Tibial nerve (tissue), 4 donors: ENCODE results near the gene TMC8. TPM values are rescaled to one million over a fixed set of nuclear protein-coding genes. Genes with fewer than 3 reads are reported as not detected.

Source experiments
- DNase-seq, 2 donors: peaks; one replicate each; pipeline ENCODE4 v3.0.0-alpha.2; 2019; ENCODE audit warnings: low spot score in 2 of 2
- H3K27ac ChIP-seq, 4 donors: fragments of 200-600 bp; sonication (generic) in 3 of 4; one replicate each; pipeline ENCODE4 v1.5.1; 2017 to 2019; ENCODE audit warnings: mild to moderate bottlenecking in 1 of 4
- H3K27me3 ChIP-seq, 2 donors: fragments of 200-600 bp; sonication (generic) in 1 of 2; one replicate each; pipeline versions ENCODE4 v1.5.1 to v1.6.0; 2017 to 2019
- H3K36me3 ChIP-seq, 3 donors: fragments of 200-600 bp; sonication (generic); one replicate each; pipeline ENCODE4 v1.5.1; 2018 to 2019
- H3K4me1 ChIP-seq, 4 donors: fragments of 200-600 bp; sonication (generic) in 3 of 4; one replicate each; pipeline ENCODE4 v1.5.1; 2017 to 2019
- H3K4me3 ChIP-seq, 4 donors: fragments of 200-600 bp; sonication (generic) in 3 of 4; one replicate each; pipeline ENCODE4 v1.5.1; 2017 to 2019; ENCODE audit warnings: mild to moderate bottlenecking in 1 of 4, moderate library complexity in 1 of 4
- H3K9me3 ChIP-seq, 4 donors: fragments of 200-600 bp; sonication (generic) in 3 of 4; one replicate each; pipeline ENCODE4 v1.5.1; 2017 to 2019
- CTCF ChIP-seq, 5 experiments: fragments of 200-600 bp in 3 of 5; fragments of 450-650 bp in 2 of 5; sonication (generic) in 3 of 5; IDR thresholded peaks; one replicate each; pipeline ENCODE4 v1.5.1; 2016 to 2019; ENCODE audit warnings: antibody characterized with exemption in 5 of 5, mild to moderate bottlenecking in 3 of 5, moderate library complexity in 2 of 5
- EP300 ChIP-seq, 2 donors: sonication (generic); formaldehyde crosslinking; IDR thresholded peaks; one replicate each; pipeline ENCODE4 v1.6.1; 2017; ENCODE audit warnings: antibody characterized with exemption in 2 of 2, mild to moderate bottlenecking in 1 of 2
- POLR2A ChIP-seq, 2 donors: fragments of 450-650 bp; IDR thresholded peaks; one replicate each; pipeline ENCODE4 v1.6.1; 2017; ENCODE audit warnings: antibody characterized with exemption in 2 of 2, mild to moderate bottlenecking in 2 of 2, moderate library complexity in 2 of 2
- WGBS, 2 donors: methylation state at CpG; one replicate each; pipeline ENCODE4 v1.1.5; 2018; 5-methylcytosine and 5-hydroxymethylcytosine counted together
- total RNA-seq, 4 donors: library from RNA; depleted of rRNA; stranded (reverse); fragments of >200 nt; gene quantifications; one replicate each; pipeline ENCODE4 v1.1.0, GENCODE V29; 2016

Gene TMC8
- total RNA-seq, 4 donors from 2014 or later: 5.2 to 18.3 (median 6.7) TPM

GRCh38 chr17:78183916-78184315 lies 53.3 kb downstream of the TMC8 start:
- Histone ChIP-seq H3K27ac (no peak overlapping the region), H3K4me3 (no peak overlapping the region), H3K27me3 (no peaks in the 10 kb centered on the region), H3K9me3 (no peaks in the 10 kb centered on the region), H3K36me3 (no peaks in the 10 kb centered on the region), H3K4me1 (peaks cover 0 to 56% (median 11%) of the 10 kb centered on the region in 4 donors)
- DNase-seq: no peak
- 87 to 92% methylated on average over 12 of the region's 12 CpGs for WGBS, 2 donors
- TF ChIP-seq POLR2A (IDR thresholded peaks at IDR 0.05): no peak
- TF ChIP-seq EP300 (IDR thresholded peaks at IDR 0.05): no peak
- no peak for TF ChIP-seq CTCF (IDR thresholded peaks at IDR 0.05)

- DNase-seq: no peak
- TF ChIP-seq CTCF (IDR thresholded peaks at IDR 0.05): no peak
- TF ChIP-seq POLR2A (IDR thresholded peaks at IDR 0.05): no peak
- TF ChIP-seq EP300 (IDR thresholded peaks at IDR 0.05): no peak
- H3K27me3 ChIP-seq: no peaks in the 10 kb centered on the region
- 55 to 77% methylated on average over 10 of the region's 10 CpGs for WGBS, 2 donors
- H3K9me3 ChIP-seq: no peaks in the 10 kb centered on the region
- H3K4me3 ChIP-seq: no peak overlapping the region
- peaks cover 0 to under 1% (median 0%) of the 10 kb centered on the region in 3 donors for H3K36me3 ChIP-seq
- H3K27ac ChIP-seq: no peak overlapping the region
- H3K4me1 ChIP-seq: peaks cover 0 to 56% (median 11%) of the 10 kb centered on the region in 4 donors
Measured at GRCh38 chr17:78184351-78184750, 53.8 kb downstream of the TMC8 start.

- no peak overlapping the region for H3K27ac ChIP-seq
- H3K36me3 ChIP-seq: peaks cover 0 to 5% (median 0%) of the 10 kb centered on the region in 3 donors
- peaks cover 0 to 51% (median 11%) of the 10 kb centered on the region in 4 donors for H3K4me1 ChIP-seq
- no peaks in the 10 kb centered on the region for H3K9me3 ChIP-seq
- TF ChIP-seq POLR2A (IDR thresholded peaks at IDR 0.05) (no peak), EP300 (IDR thresholded peaks at IDR 0.05) (no peak)
- WGBS, 2 donors: 76 to 81% methylated on average over 9 of the region's 9 CpGs
- no peaks in the 10 kb centered on the region for H3K27me3 ChIP-seq
- H3K4me3 ChIP-seq: no peak overlapping the region
- no peak for DNase-seq
Measured at GRCh38 chr17:78184868-78185267, 54.3 kb downstream of the TMC8 start.

GRCh38 chr17:78185981-78186691 lies 55.6 kb downstream of the TMC8 start:
- H3K36me3 ChIP-seq: peaks cover 0 to 18% (median 0%) of the 10 kb centered on the region in 3 donors
- H3K27ac ChIP-seq: peak overlapping the region in 3 of 4 donors; percentile 31 to 81 (median 61)
- TF ChIP-seq EP300 (IDR thresholded peaks at IDR 0.05) (no peak), POLR2A (IDR thresholded peaks at IDR 0.05) (no peak), CTCF (IDR thresholded peaks at IDR 0.05) (no peak)
- no peaks in the 10 kb centered on the region for H3K27me3 ChIP-seq
- H3K9me3 ChIP-seq: no peaks in the 10 kb centered on the region
- H3K4me1 ChIP-seq: peaks cover 0 to 42% (median 10%) of the 10 kb centered on the region in 4 donors
- no peak for DNase-seq
- WGBS, 2 donors: 45 to 46% methylated on average over 10 of the region's 10 CpGs
- peak overlapping the region; percentile 35 to 57 (median 46) for H3K4me3 ChIP-seq

- TF ChIP-seq EP300 (IDR thresholded peaks at IDR 0.05) (peak; percentile 57 to 77), POLR2A (IDR thresholded peaks at IDR 0.05) (peak; percentile 20 to 63), CTCF (IDR thresholded peaks at IDR 0.05) (peak; percentile 59 to 96 (median 92))
- WGBS, 2 donors: 5 to 9% methylated on average over 29 to 39 of the region's 57 CpGs
- peaks cover 0 to 26% (median 0%) of the 10 kb centered on the region in 3 donors for H3K36me3 ChIP-seq
- peak within 1 kb of the TSS; percentile 44 to 57 (median 52) for H3K4me3 ChIP-seq
- H3K9me3 ChIP-seq: no peaks in the 10 kb centered on the region
- DNase-seq: peak; percentile 91 to 94
- H3K27me3 ChIP-seq: no peaks in the 10 kb centered on the region
- H3K4me1 ChIP-seq: peaks cover 0 to 42% (median 10%) of the 10 kb centered on the region in 4 donors
- peak within 1 kb of the TSS; percentile 48 to 81 (median 70) for H3K27ac ChIP-seq
Measured at GRCh38 chr17:78186692-78187595, 56.4 kb downstream of the TMC8 start, which contains the start of the genes AFMID and TK1. Gene AFMID, plus strand, starts transcription at chr17:78187362. Its CDS starts 9 bp downstream, at chr17:78187371. Gene TK1, minus strand, starts transcription at chr17:78187052. Its CDS starts 58 bp downstream, at chr17:78186994.
